Activated CD4-positive, alpha-beta T cell treated with anti-CD3 and anti-CD28 coated beads, Interleukin-2, amount 50 U/mL, for 24 hours (primary cell): Measurements from ENCODE around the gene MFF.

Source experiments
- DNase-seq, 2 donors: peaks; one replicate each; pipeline ENCODE4 v3.0.0-alpha.2; 2020; ENCODE audit warnings: low read depth in 1 of 2, low spot score in 1 of 2

Gene MFF, protein sequence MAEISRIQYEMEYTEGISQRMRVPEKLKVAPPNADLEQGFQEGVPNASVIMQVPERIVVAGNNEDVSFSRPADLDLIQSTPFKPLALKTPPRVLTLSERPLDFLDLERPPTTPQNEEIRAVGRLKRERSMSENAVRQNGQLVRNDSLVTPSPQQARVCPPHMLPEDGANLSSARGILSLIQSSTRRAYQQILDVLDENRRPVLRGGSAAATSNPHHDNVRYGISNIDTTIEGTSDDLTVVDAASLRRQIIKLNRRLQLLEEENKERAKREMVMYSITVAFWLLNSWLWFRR

DNA sequence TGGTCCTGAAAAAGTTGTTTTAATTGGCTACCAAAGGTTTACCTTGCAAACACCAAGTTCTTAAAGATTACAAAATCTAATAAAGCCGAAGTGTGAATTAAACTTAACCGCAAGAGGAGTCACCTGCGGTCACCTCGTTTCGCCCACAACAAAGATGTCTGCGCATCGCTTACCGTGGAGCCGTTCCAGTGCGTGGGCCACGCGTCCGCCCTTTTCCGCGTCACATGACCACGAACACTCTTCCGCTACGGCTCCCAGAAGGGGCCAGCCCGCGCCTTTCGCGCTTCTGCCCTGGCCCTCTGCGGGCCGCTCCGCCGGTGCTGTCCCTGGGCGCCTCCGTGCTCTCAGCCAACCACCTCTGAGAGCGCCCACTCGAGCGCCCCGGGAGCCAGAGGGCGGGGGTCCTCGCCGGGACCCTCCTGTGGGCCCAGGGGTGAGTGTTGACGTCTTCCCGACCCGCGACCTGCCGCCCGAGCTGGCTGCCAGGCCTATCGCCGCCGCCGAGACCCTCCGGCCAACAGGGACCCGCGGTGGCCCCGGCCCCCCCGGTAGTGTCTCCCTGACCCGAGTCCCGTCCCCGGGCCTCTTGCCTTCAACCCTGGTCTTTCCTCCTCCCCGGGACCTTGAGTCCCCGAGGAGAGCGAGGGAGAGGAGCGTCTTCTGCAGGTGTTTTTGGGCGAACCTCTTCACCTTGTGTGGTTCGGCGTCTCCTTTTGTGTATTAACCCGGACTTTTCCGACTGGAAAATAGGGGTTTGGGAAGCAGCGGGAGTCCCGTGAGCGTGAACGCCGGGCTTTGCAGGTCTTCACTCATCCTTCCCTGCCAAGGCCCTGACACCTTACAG is at the start of gene MFF:
TSS of gene MFF (plus strand) at position 257 of the 844 bp plus-strand sequence. CDS start 5,415 bp downstream, outside the sequence.
- peak; percentile 86 to 92 for DNase-seq

DNA sequence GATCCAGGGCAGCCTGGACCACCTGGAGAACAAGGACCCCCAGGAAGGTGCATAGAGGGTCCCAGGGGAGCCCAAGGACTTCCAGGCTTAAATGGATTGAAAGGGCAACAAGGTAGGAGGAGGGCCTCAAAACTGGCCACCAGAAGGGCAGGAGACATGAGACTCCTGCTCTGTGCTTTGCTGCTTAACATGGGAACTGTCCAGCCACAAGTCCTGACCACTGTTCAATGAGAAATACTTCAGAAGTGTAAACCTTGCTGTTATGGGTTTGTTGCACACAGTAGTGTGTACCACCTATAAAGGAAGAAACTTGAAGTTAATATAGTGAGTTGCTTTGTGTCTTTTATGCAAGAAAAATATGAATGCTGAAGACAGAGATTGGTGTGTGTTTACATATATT is 44.2 kb upstream of the MFF start:
- no peak for DNase-seq

DNA sequence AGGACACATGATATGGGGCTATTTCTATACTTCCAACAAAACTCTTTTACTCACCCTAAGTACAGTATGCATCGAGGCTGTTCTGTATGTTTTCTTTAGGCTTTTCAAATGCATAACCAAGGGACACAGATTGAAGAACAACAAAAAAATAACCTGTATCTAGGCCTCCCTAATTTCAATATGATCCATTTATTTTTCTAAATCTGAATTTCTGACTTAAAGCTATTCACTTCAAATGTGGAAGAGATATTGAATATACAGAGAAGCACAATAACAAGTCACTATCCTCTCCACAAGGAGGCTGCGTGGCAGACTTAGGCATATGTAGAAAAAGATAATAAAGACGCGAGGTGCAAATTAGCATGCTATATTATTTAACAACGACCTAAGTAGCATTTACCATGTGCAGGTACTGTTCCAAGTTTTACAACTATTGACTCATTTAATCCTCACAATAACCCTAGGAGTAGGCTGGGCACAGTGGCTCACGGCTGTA is 39.3 kb upstream of the MFF start:
- no peak for DNase-seq

DNA sequence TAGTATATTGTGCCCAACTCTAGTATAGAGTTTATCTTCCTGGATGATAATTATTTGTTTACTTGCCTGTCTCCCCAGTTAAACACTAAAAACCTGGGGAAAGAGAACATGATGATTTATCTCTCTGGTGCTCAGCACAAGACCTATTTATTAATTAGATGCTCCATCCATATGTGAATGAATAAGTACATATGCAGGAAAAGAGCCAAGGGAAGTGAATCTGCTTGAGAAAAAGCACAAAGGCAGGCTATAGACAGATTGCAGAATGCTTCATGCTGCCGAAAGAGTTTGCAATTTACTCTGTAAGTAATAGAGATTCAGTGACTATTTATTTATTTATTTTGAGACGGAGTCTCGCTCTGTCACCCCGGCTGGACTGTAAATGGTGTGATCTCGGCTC is 37.3 kb upstream of the MFF start:
- DNase-seq: no peak

DNA sequence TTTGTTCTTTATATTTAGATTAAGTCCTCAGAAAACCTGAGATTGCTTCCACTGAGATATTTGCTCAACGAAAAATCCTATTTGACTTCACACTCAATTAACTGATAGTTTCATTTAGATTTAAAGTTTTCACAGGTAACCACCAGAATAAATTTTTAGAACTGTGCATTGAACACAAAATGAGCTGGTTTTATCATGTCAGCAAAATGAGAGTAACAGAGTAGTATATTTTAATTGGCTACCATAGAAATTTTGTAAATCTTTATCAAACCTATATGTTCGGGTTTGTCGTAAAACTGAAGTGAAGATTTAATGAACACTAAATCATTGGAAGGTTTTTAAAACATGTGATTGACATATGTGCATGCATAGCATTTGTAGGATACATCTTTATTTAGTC is 32.7 kb upstream of the MFF start:
- no peak for DNase-seq

DNA sequence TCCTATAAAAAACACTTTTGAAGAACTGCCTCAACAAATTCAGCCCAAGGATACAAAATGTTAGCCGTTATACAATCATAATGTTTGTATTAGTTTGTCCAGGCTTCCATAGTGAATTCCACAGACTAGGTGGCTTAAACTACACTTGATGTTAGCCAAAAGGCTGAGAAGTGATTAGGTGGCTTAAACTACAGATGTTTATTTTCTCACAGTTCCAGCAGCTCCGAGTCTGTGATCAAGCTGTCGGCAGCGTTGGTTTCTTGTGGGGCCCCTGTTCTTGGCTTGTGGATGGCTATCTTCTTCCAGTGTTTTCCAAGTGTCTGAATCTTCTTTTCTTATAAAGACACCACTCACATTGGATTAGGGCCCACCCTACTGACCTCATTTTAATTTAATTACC is 31.5 kb upstream of the MFF start:
- no peak for DNase-seq

DNA sequence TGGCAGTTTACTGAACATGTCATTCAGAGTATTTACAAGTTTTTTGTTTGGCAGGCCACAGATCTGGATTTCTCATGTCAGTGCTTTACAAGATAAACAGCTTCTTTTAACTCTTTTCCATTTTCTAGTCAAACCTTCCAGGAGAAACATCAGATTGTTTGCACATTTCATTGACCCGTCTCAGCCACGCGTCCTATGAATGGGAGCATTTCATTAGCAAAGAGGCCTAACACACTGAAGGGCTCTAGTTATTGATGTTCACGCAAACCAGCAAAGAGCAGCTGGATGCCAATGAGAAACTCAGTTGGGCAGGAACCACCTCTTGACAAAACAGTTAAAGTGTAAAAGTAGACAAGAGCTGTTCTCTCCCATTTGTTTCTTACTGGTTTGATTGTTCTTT is 29.2 kb upstream of the MFF start:
- DNase-seq: no peak

DNA sequence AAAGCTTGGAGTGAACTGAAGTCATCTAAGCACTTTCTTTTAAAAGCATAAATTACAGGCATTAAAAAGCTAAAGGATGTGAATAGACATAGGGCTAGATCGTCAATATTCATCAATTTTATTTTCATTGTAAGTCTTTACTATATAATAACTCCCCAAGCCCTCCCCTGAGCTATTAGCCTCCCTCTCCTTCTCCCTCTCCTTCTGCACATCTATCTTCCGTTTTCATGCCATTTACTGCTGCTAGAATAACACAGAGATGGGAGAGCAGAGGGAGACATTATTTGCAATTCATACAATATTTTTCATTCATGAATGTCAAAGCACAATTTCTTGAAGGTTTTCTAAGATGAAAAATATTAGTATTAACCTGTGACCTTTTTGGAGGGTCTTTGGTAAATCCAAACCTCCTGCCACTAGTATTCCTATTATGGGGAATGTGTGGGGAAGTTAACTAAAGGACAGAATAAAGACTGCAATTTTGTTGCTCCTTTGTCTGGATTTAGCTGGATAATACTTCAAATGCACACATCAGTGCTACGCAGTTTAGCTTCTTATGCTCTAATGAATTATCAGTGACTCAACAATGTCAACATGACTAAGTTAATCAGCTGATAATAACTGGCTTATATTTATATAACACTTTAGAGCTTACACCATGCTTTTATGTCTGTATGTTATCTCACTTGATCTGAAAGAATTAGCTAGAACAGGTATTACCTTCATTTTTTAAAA is 28.2 kb upstream of the MFF start:
- no peak for DNase-seq

DNA sequence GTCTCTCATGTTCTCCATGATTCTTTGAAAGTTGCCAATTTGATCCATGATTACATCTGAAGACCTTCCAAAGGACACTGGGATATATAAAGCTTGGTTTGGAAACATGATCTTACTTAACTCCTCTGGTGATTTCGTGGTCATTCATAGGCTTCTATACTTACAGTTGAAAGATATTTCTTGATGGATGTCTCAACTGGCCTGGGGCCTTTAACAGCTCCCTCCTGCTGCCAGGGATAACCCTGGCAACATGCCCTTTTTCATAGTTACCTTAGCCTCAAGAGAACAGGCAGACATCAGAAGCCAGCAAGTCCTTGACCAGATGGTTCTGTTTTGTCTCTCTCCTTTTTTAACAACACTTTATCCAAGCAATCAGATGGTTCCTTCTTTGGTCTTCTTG is 23.5 kb upstream of the MFF start:
- no peak for DNase-seq

DNA sequence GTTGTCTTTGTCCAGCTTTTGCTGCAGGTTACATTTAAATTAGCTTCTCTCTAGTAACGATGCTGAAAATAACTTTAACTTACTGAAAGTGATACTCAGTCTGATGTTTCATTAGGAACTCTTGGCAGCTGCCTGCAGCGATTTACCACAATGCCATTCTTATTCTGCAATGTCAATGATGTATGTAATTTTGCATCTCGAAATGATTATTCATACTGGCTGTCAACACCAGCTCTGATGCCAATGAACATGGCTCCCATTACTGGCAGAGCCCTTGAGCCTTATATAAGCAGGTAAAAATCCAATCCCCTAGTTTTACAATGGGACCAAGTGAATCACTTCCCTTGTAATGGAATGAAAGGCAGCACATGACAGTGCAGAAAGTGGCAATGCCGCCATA is 16.3 kb upstream of the MFF start:
- no peak for DNase-seq

DNA sequence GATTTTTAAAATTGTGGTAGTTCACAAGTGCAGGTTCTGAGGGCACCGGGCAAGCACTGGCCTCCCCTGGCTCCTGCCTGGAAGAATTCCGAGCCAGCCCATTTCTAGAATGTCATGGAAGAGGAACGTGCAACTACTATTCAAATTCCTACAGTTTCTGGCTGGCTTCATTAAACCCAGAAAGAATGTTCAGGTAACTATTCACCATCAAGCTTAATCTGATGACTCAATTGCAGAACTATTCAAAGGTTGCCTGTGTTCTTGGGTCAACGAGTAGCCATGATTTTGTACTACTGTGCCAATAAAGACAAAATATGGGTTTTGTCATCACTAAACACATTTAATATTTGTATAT is 14.3 kb upstream of the MFF start:
- DNase-seq: no peak

DNA sequence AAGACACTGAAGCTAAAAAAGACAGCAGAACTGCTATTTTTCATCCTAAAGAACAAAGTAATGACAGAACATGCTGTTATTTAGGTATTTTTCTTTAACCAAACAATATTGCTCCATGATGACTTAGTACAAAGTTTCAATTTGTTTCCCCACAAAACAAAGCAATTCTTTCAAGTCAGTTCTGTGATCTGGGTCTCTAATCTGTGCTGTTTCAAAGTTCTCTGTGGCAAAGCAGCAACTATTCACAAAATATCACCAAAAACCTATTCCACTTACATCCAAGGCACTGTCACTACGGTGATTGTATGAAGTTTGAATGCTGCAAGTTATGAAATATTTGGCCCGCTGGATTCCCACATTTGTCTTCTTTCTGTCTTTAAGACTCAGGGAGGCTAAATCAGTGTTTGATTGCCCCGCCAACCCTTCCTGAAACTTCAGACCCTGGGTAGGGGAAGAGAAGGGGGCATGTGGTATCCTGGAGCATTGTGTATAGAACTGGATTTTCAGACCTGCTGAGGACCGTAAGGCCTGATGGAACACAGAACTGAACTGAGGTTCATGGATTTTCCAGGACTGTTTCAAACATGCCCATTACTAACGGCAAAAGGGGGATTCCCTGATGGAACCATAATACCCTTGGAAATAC is 13.1 kb upstream of the MFF start:
- DNase-seq: no peak

DNA sequence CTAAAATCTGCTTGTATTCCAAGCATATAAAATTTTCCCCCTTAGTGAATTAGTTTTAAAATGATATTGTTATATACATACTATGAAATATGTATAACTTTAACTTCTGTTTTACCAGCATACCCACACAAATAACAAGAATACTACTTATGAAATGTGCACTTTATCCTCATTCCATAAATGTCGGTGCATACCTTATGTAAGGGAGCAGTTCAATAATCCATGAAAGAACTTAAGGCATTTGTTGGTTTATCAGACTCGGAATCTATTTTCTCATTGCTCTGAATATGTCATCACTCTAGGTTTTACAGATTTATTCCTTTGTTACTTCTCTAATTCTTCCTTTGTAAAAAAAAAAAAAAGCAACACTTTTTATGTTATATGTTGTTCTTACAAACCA is 12.5 kb upstream of the MFF start:
- DNase-seq: no peak

DNA sequence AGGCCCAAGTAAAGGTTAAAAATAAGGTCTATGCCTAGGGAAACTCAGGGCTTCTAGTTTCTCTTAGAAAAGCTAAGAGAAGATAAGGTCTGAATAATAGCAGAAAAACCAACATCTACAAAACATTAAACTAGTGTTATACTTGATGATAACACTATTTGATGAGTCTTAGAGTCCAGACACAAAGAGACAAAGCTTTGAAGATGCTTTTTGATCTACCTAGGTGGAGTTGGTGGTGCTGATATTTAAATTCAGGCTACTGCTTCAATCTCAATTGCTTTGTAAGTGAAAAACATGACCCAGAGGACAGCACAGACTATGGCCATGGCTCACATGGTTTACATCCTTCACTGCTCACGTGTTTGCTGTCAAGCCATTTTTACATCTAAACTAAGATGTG is 11.7 kb upstream of the MFF start:
- no peak for DNase-seq

DNA sequence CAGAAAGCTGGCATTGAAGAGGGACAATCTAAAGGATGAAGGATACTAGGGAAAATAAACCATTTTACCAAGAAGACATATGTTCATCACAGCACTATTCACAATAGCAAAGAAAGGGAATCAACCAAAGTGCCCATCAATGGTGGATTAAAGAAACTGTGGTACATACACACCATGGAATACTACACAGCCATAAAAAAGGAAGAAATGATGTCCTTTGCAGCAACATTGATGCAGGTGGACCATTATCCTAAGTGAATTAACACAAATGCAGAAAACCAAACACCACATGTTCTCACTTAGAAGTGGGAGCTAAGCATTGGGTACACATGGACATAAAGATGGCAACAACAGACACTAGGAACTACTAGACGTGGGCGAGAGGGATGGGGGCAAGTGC is 7.2 kb upstream of the MFF start:
- DNase-seq: no peak

DNA sequence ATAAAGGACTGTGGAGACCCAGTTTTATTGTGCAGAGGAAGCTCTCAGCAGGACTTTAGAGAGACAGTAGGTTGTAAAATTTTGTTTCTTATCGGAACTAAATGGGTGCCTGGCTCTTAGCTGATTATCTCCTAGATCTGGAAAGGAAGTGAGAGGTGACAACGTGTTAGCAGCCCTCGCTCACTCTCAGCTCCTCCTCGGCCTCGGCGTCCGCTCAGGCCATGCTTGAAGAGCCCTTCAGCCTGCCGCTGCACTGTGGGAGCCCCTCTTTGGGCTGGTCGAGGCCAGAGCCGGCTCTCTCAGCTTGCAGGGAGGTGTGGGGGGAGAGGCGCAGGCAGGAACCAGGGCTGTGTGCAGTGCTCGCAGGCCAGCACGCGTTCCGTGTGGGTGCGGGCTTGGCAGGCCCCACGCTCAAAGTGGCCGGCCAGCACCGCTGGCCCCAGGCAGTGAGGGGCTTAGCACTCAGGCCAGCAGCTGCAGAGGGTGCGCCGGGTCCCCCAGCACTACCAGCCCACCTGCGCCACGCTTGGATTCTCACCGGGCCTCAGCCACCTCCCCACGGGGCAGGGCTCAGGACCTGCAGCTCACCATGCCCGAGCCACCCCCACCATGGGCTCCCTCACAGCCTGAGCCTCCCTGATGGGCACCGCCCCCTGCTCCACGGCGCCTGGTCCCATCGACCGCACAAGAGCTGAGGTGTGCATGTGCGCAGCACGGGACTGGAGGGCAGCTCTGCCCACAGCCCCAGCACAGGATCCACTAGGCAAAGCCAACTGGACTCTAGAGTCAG is 4.6 kb upstream of the MFF start:
- DNase-seq: no peak

DNA sequence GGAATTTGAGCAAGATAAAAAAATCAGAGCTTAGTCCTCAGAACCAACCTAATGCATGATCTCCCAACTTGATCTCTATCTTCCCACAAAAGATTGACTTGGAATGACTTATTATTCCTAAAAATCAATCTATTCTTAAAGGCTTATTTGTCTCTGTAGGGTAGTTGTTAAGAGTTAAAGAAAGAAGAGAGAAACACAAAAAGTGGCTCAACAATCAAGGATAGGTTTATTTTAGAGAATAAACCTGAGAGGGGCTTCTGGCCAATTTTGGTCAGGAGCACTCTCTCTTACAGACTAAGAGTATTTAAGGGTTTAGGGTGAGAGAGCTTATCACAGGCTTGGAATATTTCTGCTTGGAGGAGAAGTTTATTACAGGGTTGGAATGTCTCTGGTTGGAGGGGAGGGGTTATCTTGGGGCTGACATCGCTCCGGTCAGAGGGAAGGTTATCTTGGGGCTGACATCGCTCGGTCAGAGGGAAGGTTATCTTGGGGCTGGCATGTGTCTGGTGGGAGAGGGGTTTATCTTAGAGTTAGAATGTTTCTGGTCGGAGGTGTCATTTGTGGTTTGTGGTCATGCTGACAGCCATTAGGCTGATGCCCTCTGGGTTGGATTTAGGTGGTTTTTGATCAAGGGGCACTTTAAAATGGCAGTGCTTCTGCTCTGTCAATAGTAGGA is 2.4 kb upstream of the MFF start:
- no peak for DNase-seq

DNA sequence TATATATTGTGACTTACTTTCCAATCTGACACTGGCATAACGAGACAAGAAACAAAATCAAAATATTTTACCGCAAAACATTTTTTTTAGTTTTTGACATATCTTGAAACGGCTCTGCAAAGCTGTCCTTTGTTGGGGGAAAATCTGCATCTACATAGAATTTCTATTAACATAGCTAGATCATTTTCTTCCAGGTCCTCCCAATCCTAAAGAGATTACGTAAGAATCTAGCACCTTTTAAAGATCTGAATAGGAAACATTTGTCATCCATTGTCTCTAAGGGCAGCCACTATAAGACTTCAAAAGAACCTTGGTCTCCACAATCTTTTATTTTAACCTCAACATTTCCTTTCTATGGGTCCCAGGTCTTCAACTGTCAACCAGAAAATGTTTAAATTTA is 1.2 kb upstream of the MFF start:
- no peak for DNase-seq

DNA sequence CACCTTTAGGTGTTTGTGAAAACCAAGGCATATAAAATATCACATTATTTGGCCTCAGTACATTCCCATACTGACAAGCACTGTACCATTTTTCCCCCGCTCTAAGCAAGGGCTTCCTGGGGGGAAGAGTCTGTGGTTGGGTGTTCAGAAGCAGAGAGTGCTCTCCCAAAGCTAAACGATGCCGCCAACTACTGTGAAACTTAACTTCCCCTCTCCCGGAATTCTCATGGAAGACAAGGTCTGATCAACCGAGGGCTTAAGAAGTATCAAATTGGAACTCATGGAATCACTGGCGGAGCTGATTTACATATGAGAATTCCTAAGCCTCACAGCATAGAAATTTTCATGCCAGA is 433 bp upstream of the MFF start:
- no peak for DNase-seq

DNA sequence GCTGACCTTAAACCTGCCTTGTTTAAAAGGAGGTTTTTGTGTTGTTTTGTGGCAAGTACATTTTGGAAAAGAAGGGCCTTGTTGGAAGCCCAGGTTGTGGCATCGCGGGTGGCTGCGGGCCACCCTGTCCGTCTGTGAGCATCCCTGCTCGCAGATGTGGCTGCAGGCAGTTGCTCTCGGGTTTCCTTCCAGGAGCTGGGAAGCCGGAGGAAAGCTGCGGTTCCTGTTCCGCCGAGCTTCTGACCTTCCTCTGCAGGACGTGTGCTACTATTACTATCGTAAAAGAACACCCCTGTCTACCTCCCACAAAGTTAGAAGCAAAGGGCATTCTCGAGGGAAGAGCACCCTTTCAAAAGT is 766 bp downstream of the MFF start:
- no peak for DNase-seq
